ENCODE measurements around the gene DHDDS.

DHDDS gene

GRCh38 chr1:26471498-26472319 is 39.6 kb downstream of the DHDDS start:
- peak in 1 of 2 experiments; percentile 75 for DNase-seq (ENCODE audit: low read depth in 1 of 2, low spot score in 1 of 2)
- in situ Hi-C loops (cut with HindIII; ENCODE audit: low pct_unique_long_range_greater_than_20kb, low sequenced_read_pairs): no loop called here
- no peak for TF ChIP-seq JUND (IDR thresholded peaks at IDR 0.05; ENCODE audit: low read depth)

- peak; percentile 66 to 93 for DNase-seq (ENCODE audit: low read depth in 1 of 2, low spot score in 1 of 2)
- in situ Hi-C loops (cut with HindIII; ENCODE audit: low pct_unique_long_range_greater_than_20kb, low sequenced_read_pairs): no loop called here
- no peak for TF ChIP-seq JUND (IDR thresholded peaks at IDR 0.05; ENCODE audit: low read depth)
These were observed 40.3 kb downstream of the DHDDS start, which contains the start of gene HMGN2 for GRCh38 chr1:26472320-26472900. Gene HMGN2 (plus strand): TSS chr1:26472440. CDS start chr1:26472613, 173 bp downstream.

GRCh38 chr1:26472901-26473845 is 41.1 kb downstream of the DHDDS start:
- peak; percentile 61 to 94 for DNase-seq (ENCODE audit: low read depth in 1 of 2, low spot score in 1 of 2)
- TF ChIP-seq JUND (IDR thresholded peaks at IDR 0.05; ENCODE audit: low read depth): no peak
- in situ Hi-C loops (cut with HindIII; ENCODE audit: low pct_unique_long_range_greater_than_20kb, low sequenced_read_pairs): no loop called here

- DNase-seq (ENCODE audit: low read depth in 1 of 2, low spot score in 1 of 2): no peak
- TF ChIP-seq JUND (IDR thresholded peaks at IDR 0.05; ENCODE audit: low read depth): no peak
- in situ Hi-C loops (cut with HindIII; ENCODE audit: low pct_unique_long_range_greater_than_20kb, low sequenced_read_pairs): no loop called here
These were observed 42.7 kb downstream of the DHDDS start for GRCh38 chr1:26474818-26475217.

- TF ChIP-seq JUND (IDR thresholded peaks at IDR 0.05; ENCODE audit: low read depth): no peak
- DNase-seq (ENCODE audit: low read depth in 1 of 2, low spot score in 1 of 2): no peak
- in situ Hi-C loops (cut with HindIII; ENCODE audit: low pct_unique_long_range_greater_than_20kb, low sequenced_read_pairs): no loop called here
These were observed 43.9 kb downstream of the DHDDS start for GRCh38 chr1:26475989-26476388.

GRCh38 chr1:26476958-26477357 is 44.8 kb downstream of the DHDDS start:
- TF ChIP-seq JUND (IDR thresholded peaks at IDR 0.05; ENCODE audit: low read depth): no peak
- DNase-seq (ENCODE audit: low read depth in 1 of 2, low spot score in 1 of 2): no peak
- in situ Hi-C loops (cut with HindIII; ENCODE audit: low pct_unique_long_range_greater_than_20kb, low sequenced_read_pairs): no loop called here

- in situ Hi-C loops (cut with HindIII; ENCODE audit: low pct_unique_long_range_greater_than_20kb, low sequenced_read_pairs): no loop called here
- no peak for TF ChIP-seq JUND (IDR thresholded peaks at IDR 0.05; ENCODE audit: low read depth)
- DNase-seq (ENCODE audit: low read depth in 1 of 2, low spot score in 1 of 2): peak in 1 of 2 experiments; percentile 32
These were observed 45.5 kb downstream of the DHDDS start for GRCh38 chr1:26477446-26478152.

- in situ Hi-C loops (cut with HindIII; ENCODE audit: low pct_unique_long_range_greater_than_20kb, low sequenced_read_pairs): no loop called here
- DNase-seq (ENCODE audit: low read depth in 1 of 2, low spot score in 1 of 2): no peak
- no peak for TF ChIP-seq JUND (IDR thresholded peaks at IDR 0.05; ENCODE audit: low read depth)
These were observed 46.0 kb downstream of the DHDDS start for GRCh38 chr1:26478159-26478558.

- no peak for DNase-seq (ENCODE audit: low read depth in 1 of 2, low spot score in 1 of 2)
- in situ Hi-C loops (cut with HindIII; ENCODE audit: low pct_unique_long_range_greater_than_20kb, low sequenced_read_pairs): no loop called here
- no peak for TF ChIP-seq JUND (IDR thresholded peaks at IDR 0.05; ENCODE audit: low read depth)
These were observed 46.9 kb downstream of the DHDDS start for GRCh38 chr1:26478988-26479387.

GRCh38 chr1:26482921-26483320 is 50.8 kb downstream of the DHDDS start:
- DNase-seq (ENCODE audit: low read depth in 1 of 2, low spot score in 1 of 2): no peak
- no peak for TF ChIP-seq JUND (IDR thresholded peaks at IDR 0.05; ENCODE audit: low read depth)
- in situ Hi-C loops (cut with HindIII; ENCODE audit: low pct_unique_long_range_greater_than_20kb, low sequenced_read_pairs): no loop called here

GRCh38 chr1:26483980-26484379 is 51.9 kb downstream of the DHDDS start:
- in situ Hi-C loops (cut with HindIII; ENCODE audit: low pct_unique_long_range_greater_than_20kb, low sequenced_read_pairs): no loop called here
- DNase-seq (ENCODE audit: low read depth in 1 of 2, low spot score in 1 of 2): no peak
- TF ChIP-seq JUND (IDR thresholded peaks at IDR 0.05; ENCODE audit: low read depth): no peak

- in situ Hi-C loops (cut with HindIII; ENCODE audit: low pct_unique_long_range_greater_than_20kb, low sequenced_read_pairs): no loop called here
- no peak for DNase-seq (ENCODE audit: low read depth in 1 of 2, low spot score in 1 of 2)
- no peak for TF ChIP-seq JUND (IDR thresholded peaks at IDR 0.05; ENCODE audit: low read depth)
These were observed 58.0 kb downstream of the DHDDS start for GRCh38 chr1:26490155-26490554.
